ENCODE measurements around the gene SMG7.

Gene SMG7

GRCh38 chr1:183593356-183593755 is 121.1 kb downstream of the SMG7 start:
- no peak for DNase-seq

- no peak for DNase-seq
Measured at GRCh38 chr1:183595537-183595936, 123.2 kb downstream of the SMG7 start.

- no peak for DNase-seq
Measured at GRCh38 chr1:183596500-183596899, 124.2 kb downstream of the SMG7 start.

- no peak for DNase-seq
Measured at GRCh38 chr1:183597656-183598347, 125.5 kb downstream of the SMG7 start.

GRCh38 chr1:183598386-183598785 is 126.1 kb downstream of the SMG7 start:
- no peak for DNase-seq

- no peak for DNase-seq
Measured at GRCh38 chr1:183600136-183600535, 127.8 kb downstream of the SMG7 start.

- no peak for DNase-seq
Measured at GRCh38 chr1:183600634-183601033, 128.3 kb downstream of the SMG7 start.

GRCh38 chr1:183602510-183602909 is 130.2 kb downstream of the SMG7 start:
- DNase-seq: no peak

All from right forelimb (tissue), 1 donor.